ENCODE measurements around the gene FGFRL1.

- TF ChIP-seq CTCF (IDR thresholded peaks at IDR 0.05; ENCODE audit: low read depth, low read length) (no peak), POLR2A (IDR thresholded peaks at IDR 0.05; ENCODE audit: extremely low read depth, insufficient read length) (no peak)
These were observed 44.0 kb upstream of the FGFRL1 start for GRCh38 chr4:967113-968104.

All from NB4 (cell line).